K562 (cell line): ENCODE data around the gene ARL8A. TPM values are rescaled to one million over a fixed set of nuclear protein-coding genes. Genes with fewer than 3 reads are reported as not detected.

ENCODE experiments used
- CCAR2 ChIP-seq: fragments of 200-400 bp; formaldehyde crosslinking; IDR thresholded peaks from 2 replicates; pipeline ENCODE4 v1.6.1; 2017; ENCODE audit warnings: mild to moderate bottlenecking, low read depth, low read length
- E2F1 ChIP-seq: sonication (generic); formaldehyde crosslinking; IDR thresholded peaks from 2 replicates; pipeline ENCODE4 v1.8.1; 2023; ENCODE audit warnings: mild to moderate bottlenecking, missing genetic modification reagents, moderate library complexity
- ELF2 ChIP-seq: fragments of 250-450 bp; sonication (Bioruptor Pico); IDR thresholded peaks from 2 replicates; pipeline ENCODE4 v1.5.0; 2021; ENCODE audit warnings: mild to moderate bottlenecking
- ELF4 ChIP-seq: fragments of 450-650 bp; formaldehyde crosslinking; IDR thresholded peaks from 2 replicates; pipeline ENCODE4 v1.4.0; 2022; ENCODE audit warnings: missing genetic modification characterization
- FOXK2 ChIP-seq, 2 experiments: fragments of 450-650 bp; IDR thresholded peaks in 1 of 2; conservative IDR thresholded peaks in 1 of 2; 2 replicates each; pipeline ENCODE4 v1.6.1; 2016; ENCODE audit warnings: low read depth in 2 of 2, mild to moderate bottlenecking in 1 of 2
- HDAC8 ChIP-seq: fragments of 450-650 bp; IDR thresholded peaks from 2 replicates; pipeline ENCODE4 v1.6.1; 2016; ENCODE audit warnings: mild to moderate bottlenecking, missing genetic modification characterization, moderate library complexity, missing compliant biosample characterization
- JUNB ChIP-seq: fragments of 450-650 bp; formaldehyde crosslinking; conservative IDR thresholded peaks from 2 replicates; pipeline ENCODE4 v1.4.0; 2020; ENCODE audit warnings: mild to moderate bottlenecking
- KDM1A ChIP-seq, 2 experiments: fragments of 450-650 bp; IDR thresholded peaks; 2 replicates each; pipeline ENCODE4 v1.6.1; 2016; ENCODE audit warnings: mild to moderate bottlenecking in 2 of 2
- KDM2B ChIP-seq: fragments of 250-450 bp; sonication (Bioruptor Pico); IDR thresholded peaks from 2 replicates; pipeline ENCODE4 v1.8.0; 2021; ENCODE audit warnings: mild to moderate bottlenecking, moderate library complexity
- PTBP1 ChIP-seq: fragments of 200-400 bp; formaldehyde crosslinking; IDR thresholded peaks from 2 replicates; pipeline ENCODE4 v1.6.1; 2017; ENCODE audit warnings: low read depth, low read length
- PURB ChIP-seq: sonication (generic); formaldehyde crosslinking; IDR thresholded peaks from 2 replicates; pipeline ENCODE4 v1.9.0; 2021; ENCODE audit warnings: low read depth, mild to moderate bottlenecking, missing genetic modification reagents
- RFX7 ChIP-seq: fragments of 250-450 bp; sonication (Bioruptor Pico); IDR thresholded peaks from 2 replicates; pipeline ENCODE4 v1.5.1; 2021; ENCODE audit warnings: mild to moderate bottlenecking
- RNF2 ChIP-seq: sonication (generic); IDR thresholded peaks from 2 replicates; pipeline ENCODE4 v1.6.1; 2016
- TOE1 ChIP-seq, 2 experiments: fragments of 450-650 bp in 1 of 2; sonication (generic) in 1 of 2; formaldehyde crosslinking in 1 of 2; IDR thresholded peaks; 2 replicates each; pipeline versions ENCODE4 v1.7.1 to v1.8.0; 2016 to 2022; ENCODE audit warnings: borderline replicate concordance in 2 of 2, mild to moderate bottlenecking in 2 of 2, antibody characterized with exemption in 1 of 2, inconsistent platforms in 1 of 2, low read depth in 1 of 2, missing genetic modification reagents in 1 of 2, moderate library complexity in 1 of 2
- TRIM28 ChIP-seq: fragments of 450-650 bp; IDR thresholded peaks from 2 replicates; pipeline ENCODE4 v1.6.1; 2017
- ZNF311 ChIP-seq: fragments of 250-450 bp; sonication (Bioruptor Pico); IDR thresholded peaks from 2 replicates; pipeline ENCODE4 v1.4.0; 2020; ENCODE audit warnings: mild to moderate bottlenecking, moderate library complexity
- ZNF518B ChIP-seq: fragments of 250-450 bp; sonication (Bioruptor Pico); IDR thresholded peaks from 2 replicates; pipeline ENCODE4 v1.5.0; 2021; ENCODE audit warnings: mild to moderate bottlenecking, moderate library complexity
- polyA plus RNA-seq, 8 experiments: library from polyadenylated mRNA; depleted of rRNA in 4 of 8; stranded (reverse) in 5 of 8; unstranded in 3 of 8; fragments of >200 nt; fragmentation: Nextera tagmentation in 2 of 8; fragmentation: Illumina TruSeq in 1 of 8; extraction: Ambion mirVana in 2 of 8; extraction: Trizol in 1 of 8; gene quantifications; 2 replicates each; pipeline versions ENCODE4 v1.2.1 to v1.2.3, GENCODE V29; 2011 to 2014; ENCODE audit warnings: inconsistent platforms in 1 of 8, missing spikeins in 1 of 8
- total RNA-seq, 7 experiments: library from RNA; depleted of rRNA in 6 of 7; stranded (reverse); fragments of >200 nt in 6 of 7; fragmentation: Illumina TruSeq in 2 of 7; extraction: Trizol in 2 of 7; gene quantifications; 2 replicates each; pipeline versions ENCODE4 v1.2.1 to v1.2.3, GENCODE V29; 2011 to 2021; ENCODE audit warnings: low replicate concordance in 1 of 7
- TF ChIP-seq, protein P1 (sequence below): fragments of 450-650 bp; IDR thresholded peaks from 2 replicates; pipeline ENCODE4 v1.7.1; 2018; ENCODE audit warnings: mild to moderate bottlenecking, low read depth; ENCODE audit not compliant: partially characterized antibody

The ARL8A gene
- total and polyA plus RNA-seq, 9 of the 15 experiments (the other 6 are each of a cell fraction or from before 2014, with no cell fraction given) = 0.17 to 27.3 (median 15.6) TPM

DNA sequence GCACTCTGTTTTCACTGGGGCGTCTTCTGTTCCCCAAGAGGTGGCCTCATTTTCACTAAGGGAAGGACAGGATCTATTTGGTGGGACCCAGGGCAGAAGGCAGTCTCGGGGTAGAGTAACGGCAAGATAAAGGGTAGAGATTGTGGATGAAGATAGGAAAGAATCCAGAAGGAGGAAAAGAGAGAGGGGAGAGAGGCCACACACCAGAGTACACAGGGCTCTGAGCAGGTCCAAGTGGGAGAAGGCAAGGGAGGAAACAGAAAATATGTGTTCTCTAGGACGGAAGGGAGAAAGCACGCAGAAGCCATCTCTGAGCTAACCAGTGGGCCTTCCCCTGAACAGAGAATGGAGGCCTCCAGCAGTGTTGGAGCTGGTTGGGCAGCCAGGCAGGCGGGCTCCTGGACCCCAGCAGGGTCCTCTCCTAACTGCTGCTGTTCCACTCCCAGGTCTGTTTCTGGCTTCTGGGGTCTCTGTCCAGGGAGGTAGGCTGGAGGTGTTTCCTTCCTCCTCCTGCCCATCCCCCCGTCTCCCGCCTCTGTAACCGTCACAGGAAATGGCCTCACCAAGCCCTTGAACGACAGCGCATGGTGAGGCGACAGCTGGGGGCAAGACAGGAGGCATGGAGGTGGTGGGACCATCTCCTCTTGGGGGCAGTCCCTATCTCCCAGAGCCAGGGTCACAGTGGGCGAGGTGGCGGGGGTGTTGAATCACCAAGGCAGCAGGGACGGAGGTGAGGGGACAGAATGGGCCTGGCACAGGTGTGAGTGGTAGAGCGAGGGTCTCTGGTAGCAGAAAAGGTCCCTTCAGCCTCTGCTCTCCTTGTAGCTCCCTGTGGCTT, 15.2 kb upstream of the ARL8A start (continued):
- TF ChIP-seq JUNB (CRISPR knock-in tag) (no peak), CCAR2 (no peak), ELF2 (CRISPR knock-in tag) (peak; percentile 81), KDM2B (CRISPR knock-in tag) (no peak), ELF4 (CRISPR knock-in tag) (peak; percentile 94), KDM1A (IDR thresholded peaks at IDR 0.05) (no peak), PURB (CRISPR knock-in tag) (no peak), ZNF518B (CRISPR knock-in tag) (no peak; the same call in 1 of the 2 replicates), TRIM28 (peak; percentile 58; the same call in 1 of the 2 replicates), ZNF311 (peak; percentile 73), FOXK2 (conservative IDR thresholded peaks at IDR 0.05 in 1 of 2, IDR thresholded peaks at IDR 0.05 in 1 of 2; ENCODE audit: low read depth in 2 of 2) (peak; percentile 43 to 46; a peak in 3 of 4 replicates), RNF2 (peak; percentile 95), HDAC8 (tag) (0 out of 2 replicates have a peak, but pooled peaks have one; percentile 10), TOE1 (IDR thresholded peaks at IDR 0.05; ENCODE audit: borderline replicate concordance) (peak; percentile 16; the same call in 1 of the 2 replicates), TOE1 (CRISPR knock-in tag; IDR thresholded peaks at IDR 0.05; ENCODE audit: borderline replicate concordance, low read depth) (peak; percentile 71; the same call in 1 of the 2 replicates), PTBP1 (peak; percentile 24; the same call in 1 of the 2 replicates), E2F1 (CRISPR knock-in tag) (no peak), RFX7 (CRISPR knock-in tag) (0 out of 2 replicates have a peak, but pooled peaks have one; percentile 14)
- TF ChIP-seq, protein P1, sequence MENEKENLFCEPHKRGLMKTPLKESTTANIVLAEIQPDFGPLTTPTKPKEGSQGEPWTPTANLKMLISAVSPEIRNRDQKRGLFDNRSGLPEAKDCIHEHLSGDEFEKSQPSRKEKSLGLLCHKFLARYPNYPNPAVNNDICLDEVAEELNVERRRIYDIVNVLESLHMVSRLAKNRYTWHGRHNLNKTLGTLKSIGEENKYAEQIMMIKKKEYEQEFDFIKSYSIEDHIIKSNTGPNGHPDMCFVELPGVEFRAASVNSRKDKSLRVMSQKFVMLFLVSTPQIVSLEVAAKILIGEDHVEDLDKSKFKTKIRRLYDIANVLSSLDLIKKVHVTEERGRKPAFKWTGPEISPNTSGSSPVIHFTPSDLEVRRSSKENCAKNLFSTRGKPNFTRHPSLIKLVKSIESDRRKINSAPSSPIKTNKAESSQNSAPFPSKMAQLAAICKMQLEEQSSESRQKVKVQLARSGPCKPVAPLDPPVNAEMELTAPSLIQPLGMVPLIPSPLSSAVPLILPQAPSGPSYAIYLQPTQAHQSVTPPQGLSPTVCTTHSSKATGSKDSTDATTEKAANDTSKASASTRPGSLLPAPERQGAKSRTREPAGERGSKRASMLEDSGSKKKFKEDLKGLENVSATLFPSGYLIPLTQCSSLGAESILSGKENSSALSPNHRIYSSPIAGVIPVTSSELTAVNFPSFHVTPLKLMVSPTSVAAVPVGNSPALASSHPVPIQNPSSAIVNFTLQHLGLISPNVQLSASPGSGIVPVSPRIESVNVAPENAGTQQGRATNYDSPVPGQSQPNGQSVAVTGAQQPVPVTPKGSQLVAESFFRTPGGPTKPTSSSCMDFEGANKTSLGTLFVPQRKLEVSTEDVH = peak; percentile 53
